ENCODE results near the gene C3.
"Not testable (repeated sequence)": the region's sequence is repeated elsewhere in the genome, so short reads cannot be mapped to it uniquely, and the experiment has no call there.

Gene C3

DNA sequence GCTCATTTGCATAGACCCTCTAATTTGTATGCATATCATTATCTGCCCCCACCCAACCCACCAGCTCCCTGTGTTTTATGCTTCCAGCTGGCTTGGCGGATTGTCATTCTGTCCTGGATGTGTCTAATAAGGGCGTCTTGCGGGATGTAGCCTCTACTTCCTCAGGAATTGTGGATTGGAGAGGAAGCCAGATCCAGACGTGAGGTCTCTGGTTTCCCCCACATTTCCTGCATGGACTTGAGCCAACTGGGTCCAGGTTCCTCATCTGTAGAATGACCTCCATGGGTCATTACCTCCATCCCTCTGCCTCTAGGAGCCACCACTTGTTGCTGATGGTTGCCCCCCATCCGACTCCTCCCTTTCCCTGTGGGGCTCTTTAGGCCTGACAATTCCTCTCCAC lies 57.7 kb downstream of the C3 start:
- no peak for DNase-seq (ENCODE audit: low read depth in 3 of 3)

DNA sequence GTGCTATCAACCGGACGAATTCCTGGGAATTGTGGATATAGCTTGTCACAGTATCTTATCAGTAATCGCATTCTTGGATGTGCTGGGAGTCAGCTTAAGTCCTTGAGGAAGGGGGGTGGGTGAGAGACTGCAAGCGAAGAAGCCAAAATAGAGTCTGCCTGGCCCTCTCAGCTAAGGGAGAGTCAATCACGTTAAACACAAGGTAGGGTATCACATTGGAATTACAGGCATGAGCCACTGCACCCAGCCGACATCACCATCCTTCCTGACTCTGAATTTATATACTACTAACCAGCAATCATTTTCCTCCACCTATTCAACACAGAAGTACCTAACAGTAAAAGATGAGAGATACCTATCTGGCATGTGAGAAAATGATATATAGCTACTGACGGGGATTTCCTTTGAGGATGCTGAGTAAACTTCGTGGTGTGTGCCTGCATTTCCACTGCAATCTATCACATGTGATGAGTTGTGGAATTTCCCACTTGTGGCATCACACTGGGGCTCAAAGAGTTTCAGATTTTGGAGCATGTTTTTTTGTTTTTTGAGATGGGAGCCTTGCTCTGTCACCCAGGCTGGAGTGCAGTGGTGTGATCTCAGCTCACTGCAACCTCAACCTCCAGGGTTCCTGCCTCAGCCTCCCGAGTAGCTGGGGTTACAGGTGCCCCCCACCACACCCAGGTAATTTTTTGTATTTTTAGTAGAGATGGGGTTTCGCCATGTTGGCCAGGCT lies 58.8 kb downstream of the C3 start:
- DNase-seq (ENCODE audit: low read depth in 3 of 3) = peak in 2 of 3 experiments; percentile 38 to 53

DNA sequence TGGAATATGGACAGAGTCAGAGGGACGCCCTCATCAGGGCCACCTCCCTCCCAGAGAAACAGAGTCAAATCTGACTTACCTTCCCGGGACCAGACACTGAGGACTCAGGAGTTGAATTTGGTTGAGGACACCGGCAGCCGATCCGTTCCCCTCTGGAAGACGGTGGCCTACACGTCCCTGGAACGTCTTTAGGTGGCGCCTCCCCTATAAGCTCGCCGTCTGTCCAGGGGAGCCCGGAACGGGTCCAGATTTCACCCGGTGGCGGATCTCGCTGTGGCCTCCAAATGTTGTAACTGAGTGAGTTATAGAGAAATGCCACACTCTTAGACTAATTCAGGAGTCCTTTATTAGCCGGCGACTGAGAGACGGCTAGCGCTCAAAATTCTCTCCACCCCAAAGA lies 59.5 kb downstream of the C3 start:
- no peak for DNase-seq (ENCODE audit: low read depth in 3 of 3)

GRCh38 chr19:6656390-6656789 lies 64.1 kb downstream of the C3 start:
- not testable (repeated sequence) for DNase-seq (ENCODE audit: low read depth in 3 of 3)

- DNase-seq (ENCODE audit: low read depth in 3 of 3) = peak in 1 of 3 experiments; percentile 36
These were observed 65.8 kb downstream of the C3 start for GRCh38 chr19:6654347-6655310.

DNA sequence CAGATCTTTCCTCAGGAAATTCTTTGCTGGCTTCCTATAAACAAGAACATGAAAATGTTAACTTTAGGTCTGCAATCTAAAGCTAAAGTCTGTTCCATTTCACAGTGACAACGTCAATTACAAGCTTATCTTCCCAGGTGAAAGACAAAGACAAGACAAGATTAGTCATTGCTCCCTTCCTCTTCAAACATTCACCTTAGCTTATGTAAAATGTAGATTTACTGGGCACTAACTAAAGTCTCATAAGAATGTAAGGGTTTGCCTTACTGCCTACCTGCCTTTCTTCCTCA lies 67.7 kb downstream of the C3 start:
- no peak for DNase-seq (ENCODE audit: low read depth in 3 of 3)

GRCh38 chr19:6651965-6652804 lies 68.3 kb downstream of the C3 start:
- DNase-seq (ENCODE audit: low read depth in 3 of 3) = no peak

- no peak for DNase-seq (ENCODE audit: low read depth in 3 of 3)
These were observed 71.3 kb downstream of the C3 start for GRCh38 chr19:6649185-6649584.

DNA sequence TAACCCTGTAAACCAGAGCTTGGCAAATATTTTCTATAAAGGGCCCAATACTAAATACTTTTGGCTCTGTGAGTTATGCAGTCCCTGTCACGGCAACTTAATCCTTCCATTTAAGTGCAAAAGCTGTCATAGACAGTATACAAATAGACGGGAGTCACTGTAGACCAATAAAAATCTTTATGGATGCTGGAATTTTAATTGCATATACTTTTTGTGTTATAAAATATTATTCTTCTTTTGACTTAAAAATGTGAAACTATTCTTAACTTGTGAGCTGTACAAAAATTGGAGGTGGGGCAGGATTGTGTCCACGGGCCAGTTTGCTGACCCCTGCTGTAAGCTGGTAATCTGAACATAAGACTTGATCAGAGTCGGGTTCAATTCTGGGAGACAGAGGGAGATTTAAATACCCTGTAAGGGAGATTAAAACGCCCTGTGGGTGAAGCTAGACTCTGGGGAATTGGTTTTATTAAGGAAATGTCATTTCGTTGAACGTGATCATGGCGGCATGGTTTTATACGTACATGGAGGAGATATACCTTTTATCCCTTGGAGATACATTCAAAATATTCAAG lies 72.2 kb downstream of the C3 start:
- no peak for DNase-seq (ENCODE audit: low read depth in 3 of 3)

GRCh38 chr19:6644796-6645195 lies 75.7 kb downstream of the C3 start:
- no peak for DNase-seq (ENCODE audit: low read depth in 3 of 3)

- DNase-seq (ENCODE audit: low read depth in 3 of 3) = not testable (repeated sequence)
These were observed 80.1 kb downstream of the C3 start for GRCh38 chr19:6640333-6640732.

DNA sequence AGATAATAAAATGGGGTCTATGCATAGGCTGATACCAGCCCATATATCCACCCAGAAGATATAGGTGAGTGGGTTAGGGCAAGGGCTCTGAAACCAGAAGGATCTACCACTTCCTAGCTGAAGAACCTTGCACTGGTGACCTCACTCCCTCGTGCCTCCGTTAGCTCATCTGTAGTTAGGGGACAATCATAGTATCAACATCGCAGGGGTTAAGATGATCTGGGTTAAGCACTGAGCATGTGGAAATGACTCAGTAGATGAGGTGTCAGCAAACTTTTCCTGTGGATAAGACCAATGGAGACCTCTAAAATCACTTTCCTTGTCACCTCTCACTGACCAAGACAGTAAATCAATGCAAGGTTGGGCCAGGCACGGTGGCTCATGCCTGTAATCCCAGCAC lies 81.0 kb downstream of the C3 start:
- DNase-seq (ENCODE audit: low read depth in 3 of 3) = no peak

GRCh38 chr19:6633456-6633813 lies 87.0 kb downstream of the C3 start:
- not testable (repeated sequence) for DNase-seq (ENCODE audit: low read depth in 3 of 3)

DNA sequence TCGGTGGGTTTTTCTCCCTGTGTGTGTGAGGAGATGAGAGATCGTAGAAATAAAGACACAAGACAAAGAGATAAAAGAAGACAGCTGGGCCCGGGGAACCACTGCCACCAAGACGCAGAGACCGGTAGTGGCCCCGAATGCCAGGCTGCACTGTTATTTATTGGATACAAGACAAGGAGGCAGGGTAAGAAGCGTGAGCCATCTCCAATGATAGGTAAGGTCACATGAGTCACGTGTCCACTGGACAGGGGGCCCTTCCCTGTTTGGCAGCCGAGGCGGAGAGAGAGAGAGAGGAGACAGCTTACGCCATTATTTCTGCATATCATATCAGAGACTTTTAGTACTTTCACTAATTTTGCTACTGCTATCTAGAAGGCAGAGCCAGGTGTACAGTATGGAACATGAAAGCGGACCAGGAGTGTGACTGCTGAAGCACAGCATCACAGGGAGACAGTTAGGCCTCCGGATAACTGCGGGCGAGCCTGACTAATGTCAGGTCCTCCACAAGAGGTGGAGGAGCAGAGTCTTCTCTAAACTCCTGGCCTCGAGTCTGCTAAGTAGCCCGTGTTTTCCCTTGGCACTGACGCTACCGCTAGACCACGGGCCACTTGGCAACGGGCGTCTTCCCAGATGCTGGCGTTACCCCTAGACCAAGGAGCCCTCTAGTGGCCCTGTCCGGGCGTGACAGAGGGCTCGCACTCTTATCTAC lies 87.5 kb downstream of the C3 start:
- not testable (repeated sequence) for DNase-seq (ENCODE audit: low read depth in 3 of 3)

GRCh38 chr19:6632002-6632621 lies 88.3 kb downstream of the C3 start:
- DNase-seq (ENCODE audit: low read depth in 3 of 3) = peak in 2 of 3 experiments; percentile 54 to 84

All from stimulated activated CD4-positive, alpha-beta T cell treated with anti-CD3 and anti-CD28 coated beads, TNF-alpha, amount 100 ng/mL, for 4 hours (primary cell).